Calu3 (cell line): ENCODE data around the gene HPN. TPM values are rescaled to one million over a fixed set of nuclear protein-coding genes. Genes with fewer than 3 reads are reported as not detected.
"Not testable (repeated sequence)": the region's sequence is repeated elsewhere in the genome, so short reads cannot be mapped to it uniquely, and the experiment has no call there.

ENCODE experiments used
- BruUV-seq: library from RNA; stranded (reverse); fragments of 400-500 nt; replicated peaks from 2 replicates; lab custom pipeline; 2021; lab: Mats Ljungman, UMichigan
- CTCF ChIA-PET: fragments of 300-600 bp; sonication (Branson Sonifier 250); formaldehyde crosslinking; loops from one replicate; lab custom pipeline; 2022; ENCODE audit warnings: antibody characterized with exemption; lab: Charles Lee
- DNase-seq: peaks from one replicate; pipeline ENCODE4 v3.0.0; 2022
- H3K27ac Mint-ChIP-seq: one replicate; pipeline ENCODE4 v1.8.0; 2022; ENCODE audit warnings: mixed read lengths; ENCODE audit not compliant: unreplicated experiment
- H3K27me3 Mint-ChIP-seq: one replicate; pipeline ENCODE4 v1.8.0; 2022; ENCODE audit warnings: mixed read lengths; ENCODE audit not compliant: unreplicated experiment
- H3K36me3 Mint-ChIP-seq: one replicate; pipeline ENCODE4 v1.8.0; 2022; ENCODE audit warnings: mild to moderate bottlenecking, moderate library complexity, mixed read lengths; ENCODE audit not compliant: insufficient read depth, unreplicated experiment
- H3K4me1 Mint-ChIP-seq: one replicate; pipeline ENCODE4 v1.8.0; 2022; ENCODE audit warnings: mild to moderate bottlenecking, low read depth, mixed read lengths; ENCODE audit not compliant: unreplicated experiment
- H3K4me3 Mint-ChIP-seq: one replicate; pipeline ENCODE4 v1.8.0; 2022; ENCODE audit warnings: mild to moderate bottlenecking, low read depth, moderate library complexity, mixed read lengths; ENCODE audit not compliant: unreplicated experiment
- H3K9me3 Mint-ChIP-seq: one replicate; pipeline ENCODE4 v1.8.0; 2022; ENCODE audit warnings: low read depth, mixed read lengths; ENCODE audit not compliant: unreplicated experiment
- CTCF ChIP-seq: fragments of 200-600 bp; IDR thresholded peaks from one replicate; pipeline ENCODE4 v1.8.0; 2022; ENCODE audit warnings: antibody characterized with exemption; ENCODE audit not compliant: unreplicated experiment
- intact Hi-C: fragments of 100-400 bp; cut with micrococcal nuclease; formaldehyde crosslinking; loops from one replicate; pipeline ENCODE4 v1.10.0; 2022; ENCODE audit not compliant: unreplicated experiment
- total RNA-seq: library from RNA; stranded (reverse); gene quantifications from 2 replicates; pipeline ENCODE4 v1.2.3, GENCODE V29; 2022

HPN gene
- total RNA-seq, 1 experiment from 2014 or later, result 1.4 TPM

- peaks cover 60% of the 10 kb centered on the region for H3K36me3 Mint-ChIP-seq
- H3K4me3 Mint-ChIP-seq, result peak overlapping the region; percentile 46
- no TSS peak for BruUV-seq
Observed at GRCh38 chr19:35006999-35007365, 34.5 kb upstream of the HPN start.

GRCh38 chr19:35007427-35007826 is 34.1 kb upstream of the HPN start:
- not testable (repeated sequence) for DNase-seq
- H3K36me3 Mint-ChIP-seq, result peaks cover 60% of the 10 kb centered on the region

More at GRCh38 chr19:35006999-35007365, 34.5 kb upstream of the HPN start:
- Mint-ChIP-seq H3K9me3 (no peaks in the 10 kb centered on the region), H3K4me1 (peaks cover 54% of the 10 kb centered on the region), H3K27me3 (no peaks in the 10 kb centered on the region), H3K27ac (peak overlapping the region; percentile 90)
- DNase-seq, result no peak
- CTCF ChIA-PET, result interaction anchor here (0.5 to 2.0 kb wide), 6 partner anchors 11 to 135 kb away, joined by 3 to 22 read pairs (median 6); no protein-coding TSS in a partner anchor
- no peak for TF ChIP-seq CTCF
- intact Hi-C loops, result loop anchor here (10.0 kb wide), 1 partner anchor 82 kb away; the partner anchor contains the start of gene ZNF30

GRCh38 chr19:35008891-35009341 is 32.6 kb upstream of the HPN start:
- Mint-ChIP-seq H3K4me3 (no peak overlapping the region), H3K9me3 (no peaks in the 10 kb centered on the region), H3K27ac (no peak overlapping the region), H3K4me1 (peaks cover 48% of the 10 kb centered on the region), H3K27me3 (no peaks in the 10 kb centered on the region), H3K36me3 (peaks cover 61% of the 10 kb centered on the region)
- TF ChIP-seq CTCF, result no peak
- CTCF ChIA-PET, result no interaction called here
- intact Hi-C loops, result loop anchor here (10.0 kb wide), 1 partner anchor 84 kb away; the partner anchor contains the start of gene ZNF30
- BruUV-seq, result no TSS peak
- no peak for DNase-seq

More at GRCh38 chr19:35007427-35007826, 34.1 kb upstream of the HPN start:
- BruUV-seq, H3K4me3 Mint-ChIP-seq, H3K9me3 Mint-ChIP-seq, H3K27me3 Mint-ChIP-seq: not testable (repeated sequence)
- Mint-ChIP-seq H3K27ac (peak overlapping the region; percentile 90), H3K4me1 (peaks cover 50% of the 10 kb centered on the region)
- intact Hi-C loops, result loop anchor here (10.0 kb wide), 1 partner anchor 83 kb away; the partner anchor contains the start of gene ZNF30
- CTCF ChIA-PET, result interaction anchor here (1.9 to 2.0 kb wide), 2 partner anchors 12 to 34 kb away, joined by 7 to 22 read pairs; no protein-coding TSS in a partner anchor

GRCh38 chr19:35009424-35010415 is 31.8 kb upstream of the HPN start:
- Mint-ChIP-seq H3K27me3 (no peaks in the 10 kb centered on the region), H3K4me3 (no peak overlapping the region), H3K4me1 (peaks cover 41% of the 10 kb centered on the region), H3K9me3 (no peaks in the 10 kb centered on the region), H3K36me3 (peaks cover 63% of the 10 kb centered on the region), H3K27ac (no peak overlapping the region)
- CTCF ChIA-PET, result no interaction called here
- no peak for TF ChIP-seq CTCF
- BruUV-seq, result no TSS peak
- DNase-seq, result no peak
- intact Hi-C loops, result loop anchor here (10.0 kb wide), 1 partner anchor 85 kb away; the partner anchor contains the start of gene ZNF30
